ENCODE measurements around the gene RET. TPM values are rescaled to one million over a fixed set of nuclear protein-coding genes. Genes with fewer than 3 reads are reported as not detected.

Gene RET
- total and polyA plus RNA-seq, 2 experiments from 2014 or later = 0.50 TPM; not detected in 1

- Histone ChIP-seq H3K27me3 (no peaks in the 10 kb centered on the region), H3K79me2 (no peaks in the 10 kb centered on the region), H4K20me1 (ENCODE audit: insufficient read depth, poor library complexity, severe bottlenecking) (no peaks in the 10 kb centered on the region), H3K9me2 (replicated peaks; ENCODE audit: insufficient read depth) (no peaks in the 10 kb centered on the region), H3K27ac (no peak overlapping the region), H3K4me3 (no peak overlapping the region), H3K9me3 (ENCODE audit: low read depth) (no peaks in the 10 kb centered on the region), H3K36me3 (replicated peaks; ENCODE audit: insufficient read depth, low read depth) (no peaks in the 10 kb centered on the region), H2AFZ (no peak overlapping the region), H3K4me1 (ENCODE audit: insufficient read depth) (peaks cover 3% of the 10 kb centered on the region), H3K4me2 (no peak overlapping the region)
- no peak for DNase-seq (ENCODE audit: low spot score)
- WGBS (ENCODE audit: low lambda C conversion rate, missing lambda C conversion rate) = 86% methylated on average over 18 of the region's 18 CpGs
- TF ChIP-seq EZH2phosphoT487 (IDR thresholded peaks at IDR 0.05; ENCODE audit: low read depth, severe bottlenecking, unreplicated experiment) (no peak), CTCF (IDR thresholded peaks at IDR 0.05; ENCODE audit: poor library complexity) (no peak), EZH2 (IDR thresholded peaks at IDR 0.05; ENCODE audit: borderline replicate concordance) (no peak)
Measured at GRCh38 chr10:43130770-43131171, 53.9 kb downstream of the RET start.

- 75% methylated on average over 11 of the region's 11 CpGs for WGBS (ENCODE audit: low lambda C conversion rate, missing lambda C conversion rate)
- no peak for DNase-seq (ENCODE audit: low spot score)
- no peaks in the 10 kb centered on the region for H3K27me3 ChIP-seq
Measured at GRCh38 chr10:43131256-43131655, 54.4 kb downstream of the RET start.

GRCh38 chr10:43131906-43132305 lies 55.0 kb downstream of the RET start:
- no peak for DNase-seq (ENCODE audit: low spot score)

More at GRCh38 chr10:43131256-43131655, 54.4 kb downstream of the RET start:
- Histone ChIP-seq H4K20me1 (ENCODE audit: insufficient read depth, poor library complexity, severe bottlenecking) (no peaks in the 10 kb centered on the region), H3K4me2 (no peak overlapping the region), H2AFZ (no peak overlapping the region), H3K27ac (no peak overlapping the region), H3K9me3 (ENCODE audit: low read depth) (no peaks in the 10 kb centered on the region), H3K36me3 (replicated peaks; ENCODE audit: insufficient read depth, low read depth) (no peaks in the 10 kb centered on the region), H3K9me2 (replicated peaks; ENCODE audit: insufficient read depth) (no peaks in the 10 kb centered on the region), H3K79me2 (peaks cover under 1% of the 10 kb centered on the region), H3K4me1 (ENCODE audit: insufficient read depth) (peaks cover 5% of the 10 kb centered on the region), H3K4me3 (no peak overlapping the region)
- no peak for TF ChIP-seq EZH2 (IDR thresholded peaks at IDR 0.05; ENCODE audit: borderline replicate concordance)
- TF ChIP-seq EZH2phosphoT487 (IDR thresholded peaks at IDR 0.05; ENCODE audit: low read depth, severe bottlenecking, unreplicated experiment) = no peak
- no peak for TF ChIP-seq CTCF (IDR thresholded peaks at IDR 0.05; ENCODE audit: poor library complexity)

More at GRCh38 chr10:43131906-43132305, 55.0 kb downstream of the RET start:
- H2AFZ ChIP-seq = no peak overlapping the region
- no peak overlapping the region for H3K4me3 ChIP-seq
- H3K4me1 ChIP-seq (ENCODE audit: insufficient read depth) = peaks cover 11% of the 10 kb centered on the region
- H3K36me3 ChIP-seq (replicated peaks; ENCODE audit: insufficient read depth, low read depth) = no peaks in the 10 kb centered on the region
- peaks cover 7% of the 10 kb centered on the region for H3K79me2 ChIP-seq
- H3K27me3 ChIP-seq = no peaks in the 10 kb centered on the region
- no peaks in the 10 kb centered on the region for H3K9me3 ChIP-seq (ENCODE audit: low read depth)
- no peak overlapping the region for H3K4me2 ChIP-seq
- H4K20me1 ChIP-seq (ENCODE audit: insufficient read depth, poor library complexity, severe bottlenecking) = no peaks in the 10 kb centered on the region
- no peaks in the 10 kb centered on the region for H3K9me2 ChIP-seq (replicated peaks; ENCODE audit: insufficient read depth)
- no peak overlapping the region for H3K27ac ChIP-seq
- 90% methylated on average over 6 of the region's 6 CpGs for WGBS (ENCODE audit: low lambda C conversion rate, missing lambda C conversion rate)
- no peak for TF ChIP-seq EZH2phosphoT487 (IDR thresholded peaks at IDR 0.05; ENCODE audit: low read depth, severe bottlenecking, unreplicated experiment)
- no peak for TF ChIP-seq CTCF (IDR thresholded peaks at IDR 0.05; ENCODE audit: poor library complexity)
- TF ChIP-seq EZH2 (IDR thresholded peaks at IDR 0.05; ENCODE audit: borderline replicate concordance) = no peak

Data from hepatocyte (in vitro differentiated cells).